SIG-M5 (cell line): ENCODE data around the gene MFAP4.

Experiments used
- DNase-seq: peaks from one replicate; lab custom pipeline; 2025; lab: John Stamatoyannopoulos, UW

The MFAP4 gene

DNA sequence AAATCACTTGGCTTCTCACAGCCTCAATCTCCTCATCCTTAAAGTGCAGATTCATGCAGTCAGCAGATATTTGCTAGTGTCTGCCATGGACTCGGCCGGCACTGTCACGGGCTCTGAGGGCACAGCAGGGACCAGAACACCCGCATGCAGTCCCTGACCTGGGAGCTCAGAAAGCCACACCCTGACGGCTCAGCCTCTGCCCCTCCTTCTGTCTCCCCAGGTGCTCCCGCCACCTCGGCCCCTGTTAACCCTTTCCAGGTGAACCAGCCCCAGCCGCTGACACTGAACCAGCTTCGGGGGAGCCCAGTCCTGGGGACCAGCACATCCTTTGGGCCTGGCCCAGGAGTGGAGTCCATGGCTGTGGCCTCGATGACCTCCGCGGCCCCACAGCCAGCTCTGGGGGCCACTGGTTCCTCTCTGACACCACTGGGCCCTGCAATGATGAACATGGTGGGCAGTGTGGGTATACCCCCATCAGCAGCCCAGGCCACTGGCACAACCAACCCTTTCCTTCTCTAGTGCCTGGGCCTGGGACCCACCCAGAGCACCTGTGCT lies 53.2 kb downstream of the MFAP4 start:
- DNase-seq: no peak
